Activated naive CD4-positive, alpha-beta T cell treated with anti-CD3 and anti-CD28 coated beads for 36 hours (primary cell): ENCODE results near the gene TICRR. TPM values are rescaled to one million over a fixed set of nuclear protein-coding genes. Genes with fewer than 3 reads are reported as not detected.
A peak's percentile ranks its signal among the peaks of the same experiment; 100 is the strongest.

ENCODE experiments used
- CTCF ChIA-PET: fragments of 350-600 bp; sonication (Branson Sonifier 250); formaldehyde crosslinking; loops from one replicate; lab custom pipeline; 2021; ENCODE audit warnings: antibody characterized with exemption; lab: Charles Lee
- DNase-seq: peaks from one replicate; pipeline ENCODE4 v3.0.0-alpha.2; 2020
- H3K27ac Mint-ChIP-seq: one replicate; pipeline ENCODE4 v1.8.0; 2021; ENCODE audit warnings: mild to moderate bottlenecking, mixed read lengths
- H3K27me3 Mint-ChIP-seq: one replicate; pipeline ENCODE4 v1.8.0; 2021; ENCODE audit warnings: low read depth, mixed read lengths
- H3K36me3 Mint-ChIP-seq: one replicate; pipeline ENCODE4 v1.8.0; 2021; ENCODE audit warnings: low read depth, mixed read lengths
- H3K4me1 Mint-ChIP-seq: one replicate; pipeline ENCODE4 v1.8.0; 2021; ENCODE audit warnings: low read depth, mixed read lengths
- H3K4me3 Mint-ChIP-seq: one replicate; pipeline ENCODE4 v1.8.0; 2021; ENCODE audit warnings: mild to moderate bottlenecking, moderate library complexity, mixed read lengths
- H3K9me3 Mint-ChIP-seq: one replicate; pipeline ENCODE4 v1.8.0; 2021; ENCODE audit warnings: mixed read lengths
- intact Hi-C: fragments of 100-400 bp; cut with micrococcal nuclease; formaldehyde crosslinking; loops from one replicate; pipeline ENCODE4 v1.15.1; 2023
- total RNA-seq, 2 experiments: library from RNA; stranded (reverse); gene quantifications; one replicate each; pipeline ENCODE4 v1.2.3, GENCODE V29; 2021

TICRR gene, protein sequence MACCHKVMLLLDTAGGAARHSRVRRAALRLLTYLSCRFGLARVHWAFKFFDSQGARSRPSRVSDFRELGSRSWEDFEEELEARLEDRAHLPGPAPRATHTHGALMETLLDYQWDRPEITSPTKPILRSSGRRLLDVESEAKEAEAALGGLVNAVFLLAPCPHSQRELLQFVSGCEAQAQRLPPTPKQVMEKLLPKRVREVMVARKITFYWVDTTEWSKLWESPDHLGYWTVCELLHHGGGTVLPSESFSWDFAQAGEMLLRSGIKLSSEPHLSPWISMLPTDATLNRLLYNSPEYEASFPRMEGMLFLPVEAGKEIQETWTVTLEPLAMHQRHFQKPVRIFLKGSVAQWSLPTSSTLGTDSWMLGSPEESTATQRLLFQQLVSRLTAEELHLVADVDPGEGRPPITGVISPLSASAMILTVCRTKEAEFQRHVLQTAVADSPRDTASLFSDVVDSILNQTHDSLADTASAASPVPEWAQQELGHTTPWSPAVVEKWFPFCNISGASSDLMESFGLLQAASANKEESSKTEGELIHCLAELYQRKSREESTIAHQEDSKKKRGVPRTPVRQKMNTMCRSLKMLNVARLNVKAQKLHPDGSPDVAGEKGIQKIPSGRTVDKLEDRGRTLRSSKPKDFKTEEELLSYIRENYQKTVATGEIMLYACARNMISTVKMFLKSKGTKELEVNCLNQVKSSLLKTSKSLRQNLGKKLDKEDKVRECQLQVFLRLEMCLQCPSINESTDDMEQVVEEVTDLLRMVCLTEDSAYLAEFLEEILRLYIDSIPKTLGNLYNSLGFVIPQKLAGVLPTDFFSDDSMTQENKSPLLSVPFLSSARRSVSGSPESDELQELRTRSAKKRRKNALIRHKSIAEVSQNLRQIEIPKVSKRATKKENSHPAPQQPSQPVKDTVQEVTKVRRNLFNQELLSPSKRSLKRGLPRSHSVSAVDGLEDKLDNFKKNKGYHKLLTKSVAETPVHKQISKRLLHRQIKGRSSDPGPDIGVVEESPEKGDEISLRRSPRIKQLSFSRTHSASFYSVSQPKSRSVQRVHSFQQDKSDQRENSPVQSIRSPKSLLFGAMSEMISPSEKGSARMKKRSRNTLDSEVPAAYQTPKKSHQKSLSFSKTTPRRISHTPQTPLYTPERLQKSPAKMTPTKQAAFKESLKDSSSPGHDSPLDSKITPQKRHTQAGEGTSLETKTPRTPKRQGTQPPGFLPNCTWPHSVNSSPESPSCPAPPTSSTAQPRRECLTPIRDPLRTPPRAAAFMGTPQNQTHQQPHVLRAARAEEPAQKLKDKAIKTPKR (N-terminal part only)
- total RNA-seq, result 10 to 100 TPM; 20.7 to 21.0 TPM

DNA sequence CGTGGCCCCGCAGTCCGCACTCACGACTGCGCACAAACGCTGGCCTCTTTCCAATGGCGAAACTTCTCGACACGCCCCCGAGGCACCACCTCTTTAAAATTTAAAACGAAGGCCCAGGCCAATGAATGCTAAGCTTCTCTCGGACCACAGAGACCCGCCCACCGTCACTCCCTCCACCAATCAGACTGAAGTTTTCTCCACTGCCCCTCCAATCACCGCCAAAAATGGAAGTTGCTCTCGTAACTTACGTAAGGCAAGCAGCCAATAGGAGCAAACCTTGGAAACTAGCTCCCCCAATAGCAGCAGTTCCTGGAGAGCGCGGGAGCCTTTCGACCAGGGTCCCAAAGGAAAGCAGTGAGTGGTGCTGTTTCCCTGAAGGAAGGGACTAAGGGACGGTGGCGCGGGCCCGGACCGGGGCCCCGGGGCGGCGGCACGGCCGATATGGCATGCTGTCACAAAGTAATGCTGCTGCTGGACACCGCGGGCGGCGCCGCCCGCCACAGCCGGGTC is at the start of gene TICRR:
TSS of gene TICRR (plus strand) at position 324 of the 510 bp plus-strand sequence. CDS start at position 442, 118 bp downstream.
- Mint-ChIP-seq H3K27ac (peak within 1 kb of the TSS; percentile 28), H3K4me1 (peaks cover 18% of the 10 kb centered on the region), H3K27me3 (peaks cover 4% of the 10 kb centered on the region), H3K4me3 (peak within 1 kb of the TSS; percentile 86), H3K9me3 (no peaks in the 10 kb centered on the region), H3K36me3 (peaks cover 35% of the 10 kb centered on the region)
- CTCF ChIA-PET, result interaction anchor here (0.6 to 1.2 kb wide), 3 partner anchors 165 to 428 kb away, joined by 3 to 4 read pairs (median 3); no protein-coding TSS in a partner anchor
- intact Hi-C loops, result loop anchor here (1.0 to 5.0 kb wide), 3 partner anchors 240 to 330 kb away; partner anchors contain the start of gene AP3S2
- DNase-seq, result peak; percentile 98

DNA sequence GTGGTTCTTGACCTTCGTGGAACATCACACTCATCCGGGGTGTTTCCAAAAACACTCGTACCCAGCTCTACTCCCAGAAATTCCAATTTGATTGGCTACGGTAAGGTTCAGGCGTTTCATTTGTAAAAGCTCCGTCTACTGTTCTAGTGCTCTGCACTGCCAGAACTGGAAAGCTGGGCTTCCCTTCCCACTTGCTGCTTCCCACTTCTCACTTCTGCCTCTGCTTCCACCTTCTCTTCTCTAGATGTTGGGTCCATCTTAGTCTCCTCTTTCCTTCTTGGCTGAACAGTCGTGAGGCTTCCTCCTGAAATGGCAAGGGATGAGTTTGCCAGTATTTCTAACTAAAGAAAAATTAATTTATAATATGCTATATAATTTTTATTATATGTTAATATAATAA is 49.1 kb upstream of the TICRR start:
- Mint-ChIP-seq H3K4me3 (no peak overlapping the region), H3K9me3 (no peaks in the 10 kb centered on the region), H3K36me3 (no peaks in the 10 kb centered on the region), H3K27me3 (no peaks in the 10 kb centered on the region), H3K4me1 (peaks cover 4% of the 10 kb centered on the region), H3K27ac (no peak overlapping the region)
- CTCF ChIA-PET, result no interaction called here
- DNase-seq, result no peak
- intact Hi-C loops, result no loop called here

DNA sequence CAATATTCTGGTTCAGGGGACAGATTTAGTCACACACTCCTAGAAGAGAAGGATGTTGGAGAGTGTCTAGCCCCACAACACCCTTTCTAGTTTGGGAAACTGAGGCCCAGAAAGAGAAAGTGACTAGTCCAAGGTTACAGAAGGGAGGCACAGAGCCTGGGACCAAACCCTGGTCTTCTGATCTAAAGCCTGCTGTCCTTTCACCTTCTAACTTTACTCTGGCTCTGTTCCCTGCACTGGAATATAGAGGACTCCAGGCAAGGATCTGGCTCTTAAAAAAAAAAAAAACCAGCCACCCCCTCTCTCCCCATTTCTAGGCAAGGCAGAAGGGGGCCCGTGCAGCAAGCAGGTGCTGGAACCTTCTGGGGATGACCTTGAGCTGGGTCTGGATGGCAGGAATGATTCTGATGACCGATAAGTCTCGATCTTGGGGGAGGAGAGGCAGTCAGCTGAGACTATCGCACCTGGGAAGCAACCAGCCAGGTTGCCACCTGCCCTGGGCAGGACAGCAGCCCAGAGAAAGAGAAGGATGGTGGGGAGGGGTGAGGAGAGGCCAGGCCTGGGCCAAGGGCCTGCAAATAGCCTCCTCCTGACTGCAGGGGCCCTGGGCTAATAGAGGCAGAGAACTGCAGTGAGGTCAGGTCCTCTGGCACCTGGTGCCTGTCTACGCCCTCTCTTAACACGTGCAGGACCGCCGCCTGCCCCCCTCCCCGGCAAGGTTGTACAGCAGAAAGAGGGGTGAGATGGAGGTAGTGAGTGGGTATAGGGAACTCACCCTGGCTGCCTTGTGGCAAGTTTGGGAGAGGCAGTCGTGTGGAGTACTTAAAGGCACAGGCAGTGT is 48.4 kb upstream of the TICRR start:
- intact Hi-C loops, result no loop called here
- Mint-ChIP-seq H3K4me1 (peaks cover 4% of the 10 kb centered on the region), H3K9me3 (no peaks in the 10 kb centered on the region), H3K27me3 (no peaks in the 10 kb centered on the region), H3K27ac (no peak overlapping the region), H3K4me3 (no peak overlapping the region), H3K36me3 (no peaks in the 10 kb centered on the region)
- DNase-seq, result no peak
- CTCF ChIA-PET, result interaction anchor here (0.6 kb wide), 1 partner anchor 27 kb away, joined by 3 read pairs; no protein-coding TSS in a partner anchor

DNA sequence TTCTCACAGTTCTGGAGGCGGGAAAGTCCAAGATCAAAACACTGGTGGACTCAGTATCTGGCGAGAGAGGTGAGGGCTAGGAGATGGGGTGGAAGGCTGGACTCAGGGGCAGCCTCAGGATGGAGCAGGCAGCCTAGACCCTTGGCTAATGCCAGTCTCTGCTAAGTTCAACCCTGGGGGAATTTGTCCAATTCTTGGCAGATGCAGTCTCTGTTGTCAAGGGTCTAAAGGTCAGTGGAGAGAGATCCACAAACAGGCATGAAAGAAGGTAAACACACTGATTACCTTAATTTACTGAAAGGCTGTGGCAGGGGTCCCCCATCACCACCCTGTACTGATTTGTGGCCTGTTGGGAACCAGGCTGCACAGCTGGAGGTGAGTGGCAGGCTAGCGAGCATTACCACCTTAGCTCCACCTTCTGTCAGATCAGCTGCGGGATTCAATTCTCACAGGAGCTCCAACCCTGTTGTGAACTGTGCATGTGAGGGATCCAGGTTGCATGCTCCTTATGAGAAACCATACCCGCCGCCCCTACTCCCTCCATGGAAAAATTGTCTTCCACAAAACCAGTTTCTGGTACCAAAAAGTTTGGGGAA is 46.4 kb upstream of the TICRR start:
- Mint-ChIP-seq H3K4me1 (peaks cover 4% of the 10 kb centered on the region), H3K4me3 (no peak overlapping the region), H3K27ac (no peak overlapping the region), H3K9me3 (peaks cover 1% of the 10 kb centered on the region), H3K36me3 (no peaks in the 10 kb centered on the region), H3K27me3 (no peaks in the 10 kb centered on the region)
- DNase-seq, result no peak
- CTCF ChIA-PET, result no interaction called here
- intact Hi-C loops, result no loop called here

DNA sequence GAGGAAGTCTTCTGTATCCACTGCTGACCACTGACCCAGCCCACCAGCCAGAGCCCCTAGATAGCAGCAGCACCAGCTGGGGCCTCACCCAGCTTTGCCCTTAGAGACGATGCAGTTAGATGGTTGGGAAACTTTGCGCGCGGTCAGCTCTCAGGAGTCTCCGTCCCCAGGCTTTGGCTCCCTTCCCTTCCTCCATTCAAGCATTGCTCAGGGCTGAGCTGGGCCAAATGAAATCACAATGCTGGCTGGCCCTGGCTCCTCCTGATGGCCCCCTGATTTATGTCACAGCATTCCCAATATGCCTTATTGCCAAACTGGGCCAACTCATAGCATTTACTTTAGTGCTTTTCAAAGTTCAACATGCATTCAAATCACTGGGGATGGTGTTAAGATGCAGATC is 44.3 kb upstream of the TICRR start:
- no peaks in the 10 kb centered on the region for H3K36me3 Mint-ChIP-seq
- no peak for DNase-seq
- CTCF ChIA-PET, result interaction anchor here (0.7 kb wide), 1 partner anchor 172 kb away, joined by 3 read pairs; no protein-coding TSS in a partner anchor
- no peak overlapping the region for H3K4me3 Mint-ChIP-seq
- no peak overlapping the region for H3K27ac Mint-ChIP-seq
- H3K27me3 Mint-ChIP-seq, result peaks cover 4% of the 10 kb centered on the region
- no peaks in the 10 kb centered on the region for H3K4me1 Mint-ChIP-seq
- intact Hi-C loops, result no loop called here
- H3K9me3 Mint-ChIP-seq, result peaks cover 7% of the 10 kb centered on the region

DNA sequence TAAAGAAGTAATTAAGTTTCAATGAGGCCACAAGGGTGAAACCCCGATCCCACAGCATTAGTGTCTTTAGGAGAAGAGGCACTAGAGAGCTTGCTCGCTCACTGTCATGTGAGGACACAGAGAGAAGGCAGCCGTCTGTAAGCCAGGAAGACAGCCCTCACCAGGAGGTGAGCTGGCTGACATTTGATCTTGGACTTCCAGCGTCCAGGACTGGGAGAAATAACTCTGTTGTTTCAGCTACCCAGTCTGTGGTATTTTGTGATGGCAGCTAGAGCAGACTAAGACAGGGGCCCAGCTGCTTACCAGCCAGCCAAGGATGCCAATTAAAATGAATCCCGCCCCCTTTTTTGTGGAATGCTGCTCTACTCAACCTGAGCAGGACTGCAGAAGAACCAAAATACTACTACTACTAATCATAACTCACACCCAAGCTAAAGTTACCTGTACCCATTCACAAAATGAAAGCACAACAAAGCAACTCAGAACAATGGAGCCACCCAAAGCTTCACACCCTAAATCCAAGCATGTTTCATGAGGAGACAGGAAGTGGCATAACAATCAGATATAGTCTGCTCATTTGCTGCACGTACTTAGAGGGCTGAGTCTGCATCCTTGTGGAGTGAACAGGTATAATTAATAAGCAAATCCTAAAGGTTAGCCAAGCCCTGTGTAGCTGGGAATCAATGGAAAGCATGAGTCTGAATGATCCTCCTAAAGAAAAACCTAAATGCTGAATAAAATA is 43.3 kb upstream of the TICRR start:
- intact Hi-C loops, result no loop called here
- Mint-ChIP-seq H3K27ac (no peak overlapping the region), H3K4me1 (no peaks in the 10 kb centered on the region), H3K27me3 (peaks cover 7% of the 10 kb centered on the region), H3K4me3 (no peak overlapping the region), H3K36me3 (no peaks in the 10 kb centered on the region), H3K9me3 (peaks cover 7% of the 10 kb centered on the region)
- CTCF ChIA-PET, result no interaction called here
- no peak for DNase-seq

DNA sequence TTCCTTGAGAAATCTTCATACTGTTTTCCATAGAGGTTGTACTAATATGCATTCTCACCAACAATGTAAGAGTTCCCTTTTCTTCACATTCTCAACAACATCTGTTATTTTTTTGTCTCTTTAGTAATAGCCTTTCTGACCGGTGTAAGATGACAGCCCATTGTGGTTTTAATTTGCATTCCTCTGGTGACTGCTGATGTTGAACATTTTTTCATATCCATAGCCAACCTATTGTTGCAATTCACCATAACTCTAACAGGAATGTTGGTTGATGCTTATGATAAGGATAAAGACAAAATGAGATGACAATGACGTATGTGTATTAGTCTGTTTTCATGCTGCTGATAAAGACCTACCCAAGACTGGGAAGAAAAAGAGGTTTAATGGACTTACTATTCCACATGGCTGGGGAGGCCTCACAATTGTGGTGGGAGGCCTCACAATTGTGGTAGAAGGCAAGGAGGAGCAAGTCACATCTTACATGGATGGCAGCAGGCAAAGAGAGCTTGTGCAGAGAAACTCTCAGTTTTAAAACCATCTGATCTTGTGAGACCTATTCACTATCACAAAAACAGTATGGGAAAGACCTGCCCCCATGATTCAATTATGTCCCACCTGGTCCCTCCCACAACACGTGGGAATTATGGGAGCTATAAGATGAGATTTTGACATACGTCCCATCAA is 41.3 kb upstream of the TICRR start:
- Mint-ChIP-seq H3K27me3 (peaks cover 7% of the 10 kb centered on the region), H3K4me1 (no peaks in the 10 kb centered on the region), H3K36me3 (peaks cover 4% of the 10 kb centered on the region), H3K4me3 (no peak overlapping the region), H3K9me3 (peaks cover 12% of the 10 kb centered on the region), H3K27ac (no peak overlapping the region)
- CTCF ChIA-PET, result no interaction called here
- no peak for DNase-seq
- intact Hi-C loops, result no loop called here

DNA sequence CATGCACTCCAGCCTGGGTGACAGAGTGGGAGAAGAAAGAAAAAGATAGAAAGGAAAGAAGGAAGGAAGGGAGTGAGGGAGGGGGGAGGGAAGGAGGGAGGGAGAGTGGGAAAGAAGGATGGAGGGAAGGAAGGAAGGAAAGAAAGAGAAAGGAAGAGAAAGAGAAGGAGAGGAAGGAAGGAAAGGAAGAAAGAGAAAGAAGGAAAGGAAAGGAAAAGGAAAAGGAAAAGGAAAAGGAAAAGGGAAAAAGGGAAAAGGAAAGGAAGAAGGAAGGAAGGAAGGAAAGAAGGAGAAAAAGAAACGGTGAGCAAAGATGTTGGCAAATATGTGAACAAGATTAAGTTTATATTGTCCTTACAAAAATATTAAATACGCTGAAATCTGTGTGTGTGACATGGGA is 36.2 kb upstream of the TICRR start:
- H3K4me1 Mint-ChIP-seq, result no peaks in the 10 kb centered on the region
- H3K9me3 Mint-ChIP-seq, result peaks cover 9% of the 10 kb centered on the region
- no peak for DNase-seq
- no peak overlapping the region for H3K4me3 Mint-ChIP-seq
- peaks cover 20% of the 10 kb centered on the region for H3K27me3 Mint-ChIP-seq
- CTCF ChIA-PET, result no interaction called here
- H3K36me3 Mint-ChIP-seq, result peaks cover 4% of the 10 kb centered on the region
- no peak overlapping the region for H3K27ac Mint-ChIP-seq
- intact Hi-C loops, result no loop called here

DNA sequence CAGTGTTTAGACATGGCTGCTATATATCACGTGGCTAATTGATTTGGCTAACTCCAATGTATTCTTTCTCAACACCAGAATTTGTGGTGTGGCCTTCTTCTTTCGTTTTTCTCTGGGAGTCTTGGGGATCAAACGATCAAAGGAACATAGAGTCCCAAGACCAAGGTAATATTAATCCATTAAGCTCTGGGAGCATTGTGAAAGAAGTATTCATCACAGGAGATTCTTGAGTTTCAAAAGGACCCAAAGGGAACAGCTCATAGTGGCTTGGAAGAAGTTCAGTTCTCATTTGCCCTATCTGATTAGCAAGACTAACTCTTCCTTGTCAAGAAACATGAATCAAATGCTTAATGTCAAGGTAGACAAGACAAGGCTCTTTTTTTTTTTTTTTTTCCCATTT is 32.9 kb upstream of the TICRR start:
- Mint-ChIP-seq H3K36me3 (peaks cover 4% of the 10 kb centered on the region), H3K4me3 (no peak overlapping the region), H3K27ac (no peak overlapping the region), H3K4me1 (no peaks in the 10 kb centered on the region), H3K27me3 (peaks cover 13% of the 10 kb centered on the region), H3K9me3 (peaks cover 5% of the 10 kb centered on the region)
- no peak for DNase-seq
- intact Hi-C loops, result no loop called here
- CTCF ChIA-PET, result no interaction called here

DNA sequence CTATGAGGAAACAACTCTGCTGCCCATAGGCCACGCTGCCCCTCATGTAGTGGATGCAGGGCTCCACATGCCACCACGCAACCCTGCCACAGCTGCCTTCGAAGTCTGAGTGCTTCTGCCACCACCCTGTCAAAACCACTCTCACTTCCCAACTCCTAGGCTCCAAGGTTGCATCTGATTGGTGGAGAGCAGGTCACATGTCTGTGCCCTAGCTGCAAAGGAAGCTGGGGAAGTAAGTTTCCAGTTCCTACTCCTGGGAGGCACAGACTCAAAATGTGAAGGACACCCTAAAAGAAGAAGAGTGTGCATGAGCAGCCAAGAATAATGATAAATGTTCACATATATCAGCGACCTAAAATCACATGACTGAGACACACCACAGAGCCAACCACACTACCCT is 31.9 kb upstream of the TICRR start:
- no peaks in the 10 kb centered on the region for H3K9me3 Mint-ChIP-seq
- H3K27me3 Mint-ChIP-seq, result peaks cover 13% of the 10 kb centered on the region
- CTCF ChIA-PET, result interaction anchor here (1.6 kb wide), 1 partner anchor 19 kb away, joined by 3 read pairs; no protein-coding TSS in a partner anchor

More for the DNA sequence above, 31.9 kb upstream of the TICRR start:
- H3K4me3 Mint-ChIP-seq, result no peak overlapping the region
- no peaks in the 10 kb centered on the region for H3K4me1 Mint-ChIP-seq
- no peak overlapping the region for H3K27ac Mint-ChIP-seq
- intact Hi-C loops, result no loop called here
- no peak for DNase-seq
- no peaks in the 10 kb centered on the region for H3K36me3 Mint-ChIP-seq
